DMS53 treated with DMSO at 0.1 percent for 48 hours (cell line): ENCODE measurements around the gene ZNF428.
"Not testable (repeated sequence)": the region's sequence is repeated elsewhere in the genome, so short reads cannot be mapped to it uniquely, and the experiment has no call there.

Source experiments
- DNase-seq: peaks from one replicate; lab custom pipeline; 2025; ENCODE audit not compliant: unreplicated experiment; lab: John Stamatoyannopoulos, UW

Gene ZNF428

DNA sequence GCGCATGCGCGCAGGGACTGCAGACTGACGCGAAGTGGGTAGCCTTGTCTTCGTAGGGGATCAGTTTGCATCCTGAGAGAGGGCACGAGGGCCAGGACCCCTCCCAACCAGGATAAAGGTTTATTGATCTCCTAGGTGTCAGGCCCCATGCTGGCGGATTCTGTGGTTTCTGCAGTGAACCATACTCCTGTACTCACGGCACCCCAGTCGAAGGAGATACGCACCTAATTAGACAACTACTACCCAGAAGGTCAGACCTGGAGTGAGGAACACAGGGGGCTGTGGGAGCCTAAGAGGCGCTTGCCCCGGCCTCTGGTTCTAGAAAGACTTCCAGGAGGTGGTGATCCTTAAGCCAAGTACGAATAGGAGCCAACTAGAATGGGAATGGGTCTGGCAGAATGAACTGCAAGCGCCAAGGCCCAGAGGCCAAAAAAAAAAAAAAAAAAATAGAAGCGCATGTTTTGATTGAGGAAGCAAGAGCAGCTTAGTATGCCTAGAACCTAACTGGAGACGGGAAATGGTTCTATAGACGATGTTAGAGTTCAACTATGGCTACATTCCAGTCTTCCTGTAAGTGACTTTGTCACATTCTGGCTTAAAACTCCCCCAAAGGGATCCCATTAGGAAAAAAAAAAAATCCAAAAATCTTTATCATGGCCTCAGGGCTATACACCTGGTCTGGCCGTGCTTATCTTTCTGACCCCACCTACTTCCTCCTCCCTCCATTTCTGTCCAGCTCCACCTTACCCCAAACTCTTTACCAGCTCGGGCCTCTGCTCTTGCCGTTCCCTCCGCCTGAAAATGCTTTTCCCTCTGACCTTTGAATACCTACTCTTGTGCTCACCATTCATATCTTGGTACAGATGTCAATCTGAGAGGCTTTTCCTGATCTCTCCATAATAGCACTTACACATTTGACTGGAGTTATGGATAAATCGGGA lies 902 bp upstream of the ZNF428 start:
- DNase-seq, result no peak

- DNase-seq, result no peak
Measured at GRCh38 chr19:43618921-43619261, 538 bp downstream of the ZNF428 start.

DNA sequence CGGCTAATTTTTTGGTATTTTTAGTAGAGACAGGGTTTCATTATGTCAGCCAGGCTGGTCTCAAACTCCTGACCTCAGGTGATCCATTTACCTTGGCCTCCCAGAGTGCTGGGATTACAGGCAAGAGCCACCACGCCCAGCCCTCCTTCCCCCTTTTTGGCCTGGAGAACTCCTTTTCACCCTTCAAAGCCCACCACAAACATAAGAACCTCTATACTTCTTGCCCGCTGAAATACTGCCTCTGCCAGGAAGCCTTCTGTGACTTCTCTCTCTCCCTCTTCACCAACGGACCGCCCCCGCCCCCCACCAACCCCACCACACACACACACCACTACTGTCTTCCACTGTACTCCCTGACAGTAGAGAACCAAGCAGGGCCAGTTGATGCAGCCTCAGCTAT lies 2.5 kb downstream of the ZNF428 start:
- DNase-seq, result no peak

DNA sequence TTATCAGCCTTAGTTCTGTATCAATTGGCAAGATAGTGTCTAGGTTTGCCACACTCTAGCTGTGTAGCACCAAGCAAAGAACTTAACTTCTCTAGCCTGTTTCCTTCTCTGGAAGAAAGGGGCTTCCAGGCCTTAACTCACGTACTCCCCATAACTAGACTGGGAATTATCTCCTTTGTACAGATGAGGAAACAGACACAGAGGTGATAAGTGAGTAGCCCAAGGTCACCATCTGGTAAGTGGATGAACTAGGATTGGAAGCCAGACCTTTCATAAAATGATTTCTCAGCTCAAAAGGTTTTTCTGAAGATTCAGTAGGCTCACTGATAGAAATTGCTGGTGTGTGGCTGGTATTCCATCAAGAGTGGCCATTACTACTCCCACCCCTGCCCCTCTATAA lies 3.1 kb downstream of the ZNF428 start:
- no peak for DNase-seq

DNA sequence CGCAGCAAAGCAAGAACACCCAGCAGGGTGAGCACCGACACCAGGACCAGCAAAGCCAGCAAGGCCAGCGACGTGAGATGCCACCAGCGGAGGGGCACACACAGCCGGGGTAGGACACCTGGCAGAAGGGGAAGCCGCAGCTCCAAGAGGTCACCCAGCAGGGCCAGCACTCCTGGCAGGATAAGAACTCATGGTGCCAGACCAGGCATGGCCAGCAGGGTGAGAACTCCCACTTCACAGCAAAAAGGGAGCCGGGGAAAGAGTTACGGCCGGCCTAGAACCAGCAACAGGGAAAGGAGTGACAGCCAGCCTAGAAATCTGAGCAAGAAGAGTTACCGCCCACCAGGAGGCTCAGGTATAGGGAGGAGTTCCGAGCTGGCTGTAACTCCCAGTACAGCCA lies 7.1 kb downstream of the ZNF428 start:
- no peak for DNase-seq

DNA sequence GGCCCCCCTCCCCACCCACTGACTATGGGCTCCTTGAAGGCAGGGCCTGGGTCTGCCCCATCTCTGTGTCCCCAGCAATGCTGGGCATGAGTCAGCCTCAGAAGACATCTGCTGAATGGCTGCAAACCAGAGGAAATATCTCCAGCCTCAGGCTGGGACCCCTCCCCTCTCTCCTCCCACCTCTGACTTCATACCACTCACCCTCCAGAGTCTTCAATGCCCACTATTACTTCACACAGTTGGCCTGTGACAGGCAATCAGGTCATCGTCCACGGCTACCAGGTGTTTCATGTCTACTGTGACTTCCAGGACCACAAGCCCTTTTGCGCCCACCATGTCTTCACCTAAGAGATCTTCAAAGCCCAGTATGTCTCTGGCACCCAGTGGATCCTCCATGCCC lies 7.6 kb downstream of the ZNF428 start, which contains the start of gene SRRM5:
Gene SRRM5, plus strand, starts transcription at position 301 of the 400 bp plus-strand sequence. Its CDS starts 34 bp downstream, at position 335.
- no peak for DNase-seq

DNA sequence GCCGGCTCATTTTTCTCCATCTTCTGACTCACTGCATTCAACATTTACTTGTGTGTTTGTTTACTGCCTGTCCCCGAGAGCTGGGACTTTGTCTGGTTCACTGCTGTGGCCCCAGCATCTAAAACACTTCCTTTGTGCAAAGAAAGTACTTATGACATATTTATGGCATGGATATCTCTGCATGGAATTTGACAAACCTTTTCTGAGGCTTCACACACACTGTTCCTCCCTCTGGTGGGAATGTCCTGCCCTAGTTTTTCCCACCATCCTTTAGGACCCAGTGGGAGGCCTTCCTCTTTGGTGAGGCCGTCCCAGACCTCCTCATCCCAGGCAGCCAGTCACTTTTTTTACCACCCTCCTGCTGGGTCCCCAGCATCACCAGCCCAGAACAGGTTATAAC lies 8.9 kb downstream of the ZNF428 start:
- no peak for DNase-seq

GRCh38 chr19:43609872-43610271 lies 9.6 kb downstream of the ZNF428 start:
- no peak for DNase-seq

DNA sequence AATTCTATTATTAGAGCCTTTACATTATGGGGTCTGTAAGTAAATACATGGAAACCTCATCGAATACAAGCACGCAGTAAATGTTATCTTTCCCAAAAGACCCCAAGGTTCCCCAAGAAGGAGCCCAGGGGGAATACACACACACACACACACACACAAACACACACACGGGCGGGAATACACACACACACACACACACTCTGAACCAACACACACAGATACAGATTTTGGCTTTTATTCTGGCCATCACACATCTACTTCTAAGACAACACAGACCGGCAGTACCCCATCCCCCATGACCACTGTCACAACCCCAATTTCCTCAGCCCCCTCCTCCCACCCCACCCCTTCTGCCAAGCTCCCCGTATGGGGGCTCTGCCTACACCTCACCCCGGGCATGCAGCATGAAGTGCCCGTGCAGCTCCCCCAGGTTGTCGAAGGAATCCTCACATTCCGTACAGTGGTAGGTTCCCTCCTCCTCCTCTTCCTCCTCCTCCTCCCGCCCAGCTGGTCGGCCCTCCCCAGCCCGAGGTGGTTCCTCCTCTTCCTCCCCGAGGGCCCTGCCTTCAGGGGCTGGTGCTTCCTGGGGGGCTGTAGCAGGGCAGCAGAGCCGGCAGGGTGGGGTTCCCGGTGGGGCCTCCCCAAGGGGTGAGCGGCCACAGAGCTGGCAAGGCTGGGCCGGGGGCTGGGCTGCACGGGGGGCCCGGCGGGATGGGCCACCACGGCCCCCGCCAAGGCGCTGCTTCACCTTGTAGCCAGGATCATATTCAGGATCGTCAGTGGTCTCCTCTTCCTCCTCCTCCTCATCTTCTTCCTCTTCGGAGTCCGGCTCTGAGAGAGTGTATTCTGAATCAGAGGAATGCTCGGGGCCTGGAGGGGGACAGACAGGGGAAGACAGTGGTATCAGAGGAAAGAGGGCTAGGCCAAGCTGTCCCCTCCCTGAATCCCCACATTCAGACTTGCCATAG lies 11.9 kb downstream of the ZNF428 start:
- DNase-seq, result no peak

GRCh38 chr19:43606569-43607229 lies 12.7 kb downstream of the ZNF428 start:
- DNase-seq, result no peak

GRCh38 chr19:43605875-43606568 lies 13.4 kb downstream of the ZNF428 start:
- no peak for DNase-seq

GRCh38 chr19:43600326-43600725 lies 19.1 kb downstream of the ZNF428 start:
- not testable (repeated sequence) for DNase-seq

DNA sequence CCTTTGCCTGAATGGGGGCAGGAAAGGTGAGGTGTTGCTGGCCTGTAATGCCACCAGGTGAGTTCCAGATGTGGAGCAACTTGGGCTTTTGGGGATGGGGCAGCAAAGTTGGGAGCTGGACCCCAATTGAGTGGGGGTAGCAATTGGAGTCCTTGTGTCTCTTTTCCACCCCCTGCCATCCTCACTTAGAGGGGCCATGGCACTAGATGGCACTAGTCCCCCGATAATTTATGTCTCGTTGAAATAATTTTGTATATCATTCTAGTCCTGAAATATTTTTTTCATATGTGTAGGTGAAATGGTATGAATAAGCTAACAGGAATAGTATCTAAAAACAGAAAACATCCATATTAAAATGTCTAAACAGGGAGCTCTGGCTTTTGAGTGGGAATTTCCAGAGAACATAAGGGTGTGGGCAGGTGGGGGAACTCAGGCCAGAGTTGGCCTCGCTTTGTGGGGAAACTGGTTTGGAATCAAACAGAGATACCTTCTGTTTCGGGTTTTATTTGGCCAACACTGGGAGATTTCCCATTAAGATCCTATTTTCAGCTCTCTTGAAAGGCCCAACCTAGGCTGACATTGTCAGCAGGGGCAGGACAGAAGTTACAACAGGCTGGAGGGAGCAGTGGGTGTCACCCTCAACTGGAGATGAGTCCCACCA lies 19.7 kb downstream of the ZNF428 start:
- no peak for DNase-seq

GRCh38 chr19:43598445-43599240 lies 20.8 kb downstream of the ZNF428 start:
- DNase-seq, result no peak

DNA sequence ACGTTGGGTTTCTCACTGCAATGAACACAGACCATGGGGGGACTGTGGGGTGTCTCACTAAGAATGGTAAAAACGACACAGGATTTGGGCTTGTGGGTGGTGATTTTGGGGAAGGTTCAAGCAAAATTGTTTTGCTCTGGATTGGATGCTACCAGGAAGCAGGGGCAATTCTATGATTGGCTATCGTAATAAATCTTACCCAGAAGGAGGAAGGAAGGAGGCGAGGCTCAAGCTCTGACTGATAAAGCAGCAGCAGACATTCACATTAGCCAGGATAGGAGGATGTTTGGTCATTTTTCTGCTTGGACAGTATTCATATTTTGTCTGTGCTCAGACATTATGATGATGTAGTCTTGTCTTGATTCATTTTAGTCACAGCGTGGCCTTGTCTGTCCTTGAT lies 21.6 kb downstream of the ZNF428 start:
- no peak for DNase-seq

- DNase-seq, result no peak
Measured at GRCh38 chr19:43596842-43597461, 22.5 kb downstream of the ZNF428 start.

DNA sequence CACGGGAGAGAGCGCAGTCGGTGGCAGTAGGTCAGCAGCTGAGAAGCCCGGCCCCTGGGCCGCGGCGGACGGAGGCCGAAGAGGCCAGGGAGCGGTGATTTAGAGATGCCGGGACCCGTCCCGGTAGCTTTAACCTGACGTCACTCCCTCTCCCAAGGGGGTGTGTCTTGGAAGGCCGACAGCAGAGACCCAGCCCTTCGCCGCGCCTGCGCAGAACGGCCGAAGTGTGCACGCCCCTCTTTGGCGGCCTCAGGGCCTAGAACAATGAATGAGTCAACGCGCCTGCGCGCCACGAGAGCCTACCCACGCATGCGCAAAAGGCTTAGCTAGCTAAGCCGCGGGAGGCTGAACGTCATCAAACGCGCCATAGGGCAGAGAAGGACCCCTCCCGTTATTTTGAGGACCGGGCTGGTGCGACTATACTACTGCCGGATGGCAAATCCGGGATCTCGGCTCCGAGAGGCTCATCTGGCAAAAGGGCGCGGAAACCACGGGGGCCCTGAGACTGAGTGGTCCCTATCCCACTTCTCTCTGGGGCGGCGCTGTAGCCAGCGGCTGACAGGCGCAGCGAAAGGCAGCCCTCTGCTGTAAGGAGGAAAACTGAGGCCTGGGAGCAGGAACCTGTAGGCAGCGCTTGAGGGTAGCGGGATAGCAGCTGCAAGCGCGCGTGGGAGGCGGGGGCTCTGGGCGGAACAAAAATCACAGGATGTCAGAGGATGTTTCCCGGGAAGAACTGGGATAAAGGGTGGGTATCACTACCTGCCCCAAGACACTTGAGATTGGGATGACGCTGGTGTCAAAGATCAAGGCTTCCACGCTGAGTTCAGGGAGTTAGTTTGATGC lies 23.2 kb downstream of the ZNF428 start, which contains the start of the genes IRGQ and ZNF576:
Gene IRGQ, minus strand, starts transcription at position 136 of the 843 bp plus-strand sequence. CDS start 796 bp downstream, outside the sequence.
Gene ZNF576, plus strand, starts transcription at position 597 of the 843 bp plus-strand sequence. CDS start 514 bp downstream, outside the sequence.
- DNase-seq, result peak; percentile 99

DNA sequence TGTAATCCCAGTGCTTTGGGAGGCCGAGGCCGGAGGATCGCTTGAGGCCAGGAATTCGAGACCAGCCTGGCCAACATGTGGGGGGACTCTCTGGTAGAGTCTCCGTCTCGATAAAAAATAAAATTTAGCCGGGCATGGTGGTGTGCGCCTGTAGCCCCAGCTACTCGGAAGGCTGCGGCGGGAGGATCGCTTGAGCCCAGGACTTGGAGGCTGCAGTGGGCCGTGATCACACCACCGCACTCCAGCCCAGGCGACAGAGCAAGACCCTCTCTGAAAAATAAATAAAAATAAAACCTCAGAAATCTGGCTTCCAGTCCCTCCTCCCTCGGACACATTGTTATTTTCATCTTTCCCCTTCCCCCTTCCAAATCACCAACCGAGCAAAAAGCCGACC lies 23.8 kb downstream of the ZNF428 start:
- DNase-seq, result no peak
